ENCODE measurements around the gene CRTAP.

DNA sequence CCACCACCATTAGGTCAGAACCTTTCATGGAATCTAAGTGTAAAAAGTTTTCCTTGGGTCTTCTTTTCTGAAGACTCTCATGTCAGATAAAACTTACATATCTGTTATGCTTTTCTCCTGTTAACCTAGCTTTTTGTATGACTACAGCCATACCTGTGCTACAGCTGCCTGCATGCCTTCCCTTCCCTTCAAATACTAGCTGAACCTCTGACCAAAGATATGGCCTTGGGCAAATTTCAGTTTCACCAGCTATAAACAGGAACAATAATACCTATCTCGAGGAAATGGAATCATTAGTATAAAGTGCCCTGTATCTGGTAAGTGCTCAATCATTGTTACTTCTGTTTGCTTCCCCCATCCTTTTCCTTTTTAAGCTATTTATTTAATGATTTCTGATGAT, 41.9 kb upstream of the CRTAP start:
- TF ChIP-seq, protein P1, sequence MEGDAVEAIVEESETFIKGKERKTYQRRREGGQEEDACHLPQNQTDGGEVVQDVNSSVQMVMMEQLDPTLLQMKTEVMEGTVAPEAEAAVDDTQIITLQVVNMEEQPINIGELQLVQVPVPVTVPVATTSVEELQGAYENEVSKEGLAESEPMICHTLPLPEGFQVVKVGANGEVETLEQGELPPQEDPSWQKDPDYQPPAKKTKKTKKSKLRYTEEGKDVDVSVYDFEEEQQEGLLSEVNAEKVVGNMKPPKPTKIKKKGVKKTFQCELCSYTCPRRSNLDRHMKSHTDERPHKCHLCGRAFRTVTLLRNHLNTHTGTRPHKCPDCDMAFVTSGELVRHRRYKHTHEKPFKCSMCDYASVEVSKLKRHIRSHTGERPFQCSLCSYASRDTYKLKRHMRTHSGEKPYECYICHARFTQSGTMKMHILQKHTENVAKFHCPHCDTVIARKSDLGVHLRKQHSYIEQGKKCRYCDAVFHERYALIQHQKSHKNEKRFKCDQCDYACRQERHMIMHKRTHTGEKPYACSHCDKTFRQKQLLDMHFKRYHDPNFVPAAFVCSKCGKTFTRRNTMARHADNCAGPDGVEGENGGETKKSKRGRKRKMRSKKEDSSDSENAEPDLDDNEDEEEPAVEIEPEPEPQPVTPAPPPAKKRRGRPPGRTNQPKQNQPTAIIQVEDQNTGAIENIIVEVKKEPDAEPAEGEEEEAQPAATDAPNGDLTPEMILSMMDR (IDR thresholded peaks at IDR 0.05) = no peak
- TF ChIP-seq REST (IDR thresholded peaks at IDR 0.05; ENCODE audit: insufficient read depth in 1 of 2, low read depth in 2 of 2, low read length in 1 of 2) = no peak
